GM15510 (cell line): ENCODE results near the gene ZBTB7B.

Source experiments
- POLR2A ChIP-seq: IDR thresholded peaks from 3 replicates; pipeline ENCODE4 v1.6.1; 2011; ENCODE audit warnings: borderline replicate concordance; ENCODE audit not compliant: insufficient read length; ENCODE audit errors: extremely low read depth

ZBTB7B gene

GRCh38 chr1:155004352-155005075, 1.9 kb downstream of the ZBTB7B start:
- TF ChIP-seq POLR2A, result no peak

GRCh38 chr1:155005076-155006011, 2.7 kb downstream of the ZBTB7B start:
- no peak for TF ChIP-seq POLR2A

- TF ChIP-seq POLR2A, result no peak
Measured at GRCh38 chr1:155006601-155007101, 4.0 kb downstream of the ZBTB7B start.

- TF ChIP-seq POLR2A, result no peak
Measured at GRCh38 chr1:155007251-155007828, 4.7 kb downstream of the ZBTB7B start.

GRCh38 chr1:155008015-155008941, 5.7 kb downstream of the ZBTB7B start:
- no peak for TF ChIP-seq POLR2A

- no peak for TF ChIP-seq POLR2A
Measured at GRCh38 chr1:155009221-155009711, 6.7 kb downstream of the ZBTB7B start.

- no peak for TF ChIP-seq POLR2A
Measured at GRCh38 chr1:155009742-155010141, 7.1 kb downstream of the ZBTB7B start.

- no peak for TF ChIP-seq POLR2A
Measured at GRCh38 chr1:155010211-155010918, 7.8 kb downstream of the ZBTB7B start.

GRCh38 chr1:155011004-155011416, 8.4 kb downstream of the ZBTB7B start:
- no peak for TF ChIP-seq POLR2A

- TF ChIP-seq POLR2A, result no peak
Measured at GRCh38 chr1:155011437-155012025, 8.9 kb downstream of the ZBTB7B start.

GRCh38 chr1:155012026-155012546, 9.5 kb downstream of the ZBTB7B start:
- TF ChIP-seq POLR2A, result no peak

GRCh38 chr1:155012776-155013602, 10.4 kb downstream of the ZBTB7B start:
- TF ChIP-seq POLR2A, result no peak
